HG02571 (cell line): Measurements from ENCODE around the gene SMYD2.
"Not testable (repeated sequence)": the region's sequence is repeated elsewhere in the genome, so short reads cannot be mapped to it uniquely, and the experiment has no call there.

Experiments used
- ATAC-seq: cut with Tn5 transposase; IDR thresholded peaks from one replicate; pipeline ENCODE4 v1.9.1; 2021; ENCODE audit warnings: mild to moderate bottlenecking, moderate library complexity; ENCODE audit not compliant: unreplicated experiment

SMYD2 gene

DNA sequence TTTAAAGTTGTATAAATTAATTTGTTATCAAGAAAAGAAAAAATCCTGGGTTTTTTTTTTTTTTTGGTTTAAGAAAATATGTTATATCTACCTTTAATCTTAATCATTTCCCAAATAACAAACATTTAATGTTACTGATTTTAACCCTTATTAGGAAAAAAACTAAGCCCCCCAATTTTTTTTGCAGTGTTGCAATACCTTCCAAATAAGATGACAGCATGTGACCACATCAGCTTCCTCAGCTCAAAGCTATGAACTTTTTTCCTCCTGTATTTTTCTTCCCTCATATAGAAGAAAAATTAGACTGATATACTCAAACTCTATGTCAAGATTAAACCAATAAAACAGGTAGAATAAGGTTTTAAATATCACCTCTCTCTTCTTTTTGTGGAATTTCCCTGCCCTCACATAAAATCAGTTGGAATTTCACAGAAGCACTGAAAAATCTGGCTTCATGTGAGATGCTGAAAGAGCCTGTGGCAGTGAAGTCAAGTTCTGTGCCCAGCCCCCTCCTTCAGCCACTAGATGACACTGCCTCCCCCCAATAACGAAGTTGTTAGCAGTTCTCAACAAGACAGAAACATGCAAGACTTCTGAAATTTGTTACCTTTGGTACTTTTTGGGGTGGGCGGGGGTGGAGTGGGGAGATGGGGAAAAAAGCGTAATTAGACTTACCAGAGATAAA is 9.6 kb upstream of the SMYD2 start:
- no peak for ATAC-seq

DNA sequence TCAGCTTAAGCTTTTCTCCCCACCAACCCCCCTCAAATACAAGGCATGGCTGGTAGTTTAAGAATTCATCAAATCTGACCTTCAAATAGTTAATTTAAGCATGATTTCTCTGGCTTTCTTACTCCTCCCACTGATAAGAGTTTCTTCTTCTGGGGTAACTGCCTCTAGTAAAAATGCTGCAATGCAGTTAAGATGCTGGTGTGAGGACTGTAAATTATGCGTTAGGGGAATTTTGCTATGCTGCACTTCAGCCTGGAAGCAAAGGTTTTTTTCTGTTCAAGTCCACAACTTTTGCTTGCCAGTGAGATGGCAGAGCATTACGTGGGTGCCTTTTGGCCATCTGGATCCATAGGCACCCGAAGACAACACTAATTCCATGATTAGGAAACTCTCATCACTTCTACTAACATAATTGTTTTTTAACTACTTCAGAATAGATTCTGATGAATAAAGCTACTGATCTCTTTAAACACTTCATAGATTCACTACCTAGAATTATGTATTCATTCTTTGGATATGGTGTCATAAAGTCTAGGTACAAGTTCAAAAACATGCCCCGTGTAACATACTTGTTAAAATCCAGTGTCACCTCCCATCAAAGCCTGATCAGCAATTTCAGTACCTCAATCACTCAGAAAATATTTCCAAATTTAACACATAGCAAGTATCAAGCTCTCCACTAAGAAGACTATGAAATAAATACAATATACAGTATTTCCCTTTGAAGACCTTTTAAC is 8.8 kb upstream of the SMYD2 start:
- no peak for ATAC-seq

DNA sequence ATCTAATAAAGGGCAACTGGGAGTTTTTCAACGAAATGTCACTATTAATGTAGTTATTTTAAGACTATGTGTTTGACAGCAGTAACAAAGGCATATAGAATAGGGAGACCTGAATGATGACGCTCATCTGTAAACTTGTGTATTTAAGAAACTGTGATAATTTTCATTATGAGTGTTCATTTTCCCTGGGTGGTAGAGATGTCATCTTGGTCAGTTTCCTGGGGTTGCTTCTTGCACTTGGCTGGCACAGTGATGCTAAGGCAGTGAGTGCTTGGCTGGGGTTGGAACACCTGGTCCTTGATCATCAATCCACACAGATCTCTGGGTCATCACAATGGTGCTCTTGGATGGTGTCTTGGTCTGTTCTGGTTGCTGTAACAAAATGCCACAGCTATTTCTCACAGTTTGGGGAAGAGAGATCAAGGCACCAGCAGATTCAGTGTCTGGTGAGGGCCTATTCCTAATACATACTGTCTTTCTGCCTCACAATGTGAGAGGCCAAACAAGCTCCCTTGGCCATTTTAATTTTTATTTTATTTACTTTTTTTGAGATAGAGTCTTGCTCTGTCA is 7.9 kb upstream of the SMYD2 start:
- no peak for ATAC-seq

DNA sequence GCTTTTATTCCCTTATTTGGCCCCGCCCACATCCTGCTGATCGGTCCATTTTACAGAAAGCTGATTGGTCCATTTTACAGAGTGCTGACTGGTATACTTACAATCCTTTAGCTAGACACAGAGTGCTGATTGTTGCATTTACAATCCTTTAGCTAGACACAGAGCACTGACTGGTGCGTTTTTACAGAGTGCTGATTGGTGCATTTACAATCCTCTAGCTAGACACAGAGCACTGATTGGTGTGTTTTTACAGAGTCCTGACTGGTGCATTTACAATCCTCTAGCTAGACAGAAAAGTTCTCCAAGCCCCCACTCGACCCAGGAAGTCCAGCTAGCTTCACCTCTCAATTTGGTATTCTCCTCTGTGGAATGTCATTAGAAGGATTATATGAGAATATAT is 5.3 kb upstream of the SMYD2 start:
- not testable (repeated sequence) for ATAC-seq

DNA sequence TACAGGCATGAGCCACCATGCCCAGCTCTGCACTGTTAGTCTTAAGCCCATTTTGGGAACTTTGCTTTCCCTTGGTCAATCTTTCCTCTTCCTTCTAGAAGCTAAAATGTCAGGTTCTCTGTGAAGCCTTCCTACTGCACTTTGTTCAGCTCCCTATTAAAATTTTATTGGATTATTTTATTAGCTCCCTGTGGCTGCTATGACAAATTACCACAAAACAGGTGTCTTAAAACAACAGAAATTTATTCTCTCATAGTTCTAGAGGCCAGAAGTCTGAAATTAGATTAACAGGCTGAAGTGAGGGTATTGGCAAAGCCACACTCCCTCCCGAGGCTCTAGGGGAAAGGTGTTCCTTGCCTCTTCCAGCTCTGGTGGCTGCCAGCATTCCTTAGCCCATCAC is 4.2 kb upstream of the SMYD2 start:
- ATAC-seq = no peak

DNA sequence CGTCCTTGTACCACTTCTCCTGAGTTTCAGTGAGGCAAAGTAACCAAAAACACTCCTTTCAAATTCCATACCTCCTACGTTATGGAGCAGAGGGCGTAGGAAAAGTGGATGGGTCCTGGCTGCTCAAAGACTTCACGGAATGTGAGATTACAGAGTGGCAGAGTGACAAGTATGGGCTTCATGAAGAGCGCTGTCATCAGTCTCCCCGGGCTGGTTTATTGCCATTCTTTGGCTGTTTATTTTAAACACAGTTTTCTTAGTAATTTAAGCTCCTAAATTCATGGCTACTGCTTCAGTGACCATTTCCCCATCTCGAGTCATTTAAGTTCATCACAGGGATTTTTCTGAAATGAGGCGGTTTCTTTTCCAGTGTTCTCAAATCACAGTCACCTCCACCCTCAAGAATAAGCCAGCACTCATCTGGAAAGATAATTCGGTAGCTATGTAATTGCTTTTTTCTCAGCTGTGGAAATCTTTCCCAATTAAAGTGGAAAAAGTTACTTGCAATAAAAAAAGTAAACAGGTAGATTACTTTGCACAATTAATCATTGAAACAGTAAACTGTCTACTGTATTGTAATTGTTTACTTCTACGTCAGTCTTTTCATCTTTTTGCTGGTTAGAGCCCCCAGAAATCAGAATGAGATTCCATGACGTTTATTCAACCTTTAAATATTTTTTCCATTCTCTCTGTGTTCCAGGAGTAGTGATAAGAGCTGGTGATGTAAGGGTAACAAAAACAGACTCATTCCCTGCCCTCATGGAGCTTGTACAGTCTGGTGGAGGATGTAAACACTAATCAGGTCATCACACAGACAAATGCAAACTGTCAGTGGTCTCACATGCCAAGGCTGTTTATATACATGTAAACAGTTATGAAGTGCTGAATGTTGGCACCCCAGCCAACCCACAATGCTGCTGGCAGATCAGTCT is 3.0 kb upstream of the SMYD2 start:
- ATAC-seq = no peak

DNA sequence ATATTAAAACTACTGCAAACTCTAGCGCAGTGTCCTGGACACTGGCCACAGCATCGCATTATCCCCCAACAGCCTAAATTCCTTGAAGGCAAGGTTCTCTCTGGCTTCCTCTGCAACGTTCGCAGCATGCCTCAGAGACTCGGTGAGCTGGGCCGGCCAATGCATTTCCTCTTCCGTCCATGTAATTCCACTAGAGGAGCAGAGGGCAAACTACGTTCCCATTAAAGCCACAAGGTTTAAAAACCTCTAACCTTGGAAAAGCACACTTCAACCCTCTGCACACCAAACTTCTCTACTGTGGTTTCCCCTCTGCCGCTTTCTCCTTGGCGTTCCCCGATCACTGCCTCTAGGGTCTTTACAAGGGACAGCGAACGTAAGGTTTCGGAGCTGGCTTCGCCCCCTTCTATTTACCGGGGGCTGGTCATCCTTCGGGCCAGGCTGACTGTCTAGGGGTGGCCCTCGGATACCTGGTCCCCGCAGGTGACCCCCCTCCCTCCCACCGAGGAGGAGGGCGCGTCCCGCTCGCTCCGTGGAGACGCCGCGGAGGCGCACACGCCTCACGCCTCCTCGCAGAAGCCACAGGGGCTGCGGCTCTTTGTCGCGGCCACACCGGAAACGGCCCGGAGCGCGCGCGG is 456 bp upstream of the SMYD2 start:
- peak; percentile 16 for ATAC-seq

DNA sequence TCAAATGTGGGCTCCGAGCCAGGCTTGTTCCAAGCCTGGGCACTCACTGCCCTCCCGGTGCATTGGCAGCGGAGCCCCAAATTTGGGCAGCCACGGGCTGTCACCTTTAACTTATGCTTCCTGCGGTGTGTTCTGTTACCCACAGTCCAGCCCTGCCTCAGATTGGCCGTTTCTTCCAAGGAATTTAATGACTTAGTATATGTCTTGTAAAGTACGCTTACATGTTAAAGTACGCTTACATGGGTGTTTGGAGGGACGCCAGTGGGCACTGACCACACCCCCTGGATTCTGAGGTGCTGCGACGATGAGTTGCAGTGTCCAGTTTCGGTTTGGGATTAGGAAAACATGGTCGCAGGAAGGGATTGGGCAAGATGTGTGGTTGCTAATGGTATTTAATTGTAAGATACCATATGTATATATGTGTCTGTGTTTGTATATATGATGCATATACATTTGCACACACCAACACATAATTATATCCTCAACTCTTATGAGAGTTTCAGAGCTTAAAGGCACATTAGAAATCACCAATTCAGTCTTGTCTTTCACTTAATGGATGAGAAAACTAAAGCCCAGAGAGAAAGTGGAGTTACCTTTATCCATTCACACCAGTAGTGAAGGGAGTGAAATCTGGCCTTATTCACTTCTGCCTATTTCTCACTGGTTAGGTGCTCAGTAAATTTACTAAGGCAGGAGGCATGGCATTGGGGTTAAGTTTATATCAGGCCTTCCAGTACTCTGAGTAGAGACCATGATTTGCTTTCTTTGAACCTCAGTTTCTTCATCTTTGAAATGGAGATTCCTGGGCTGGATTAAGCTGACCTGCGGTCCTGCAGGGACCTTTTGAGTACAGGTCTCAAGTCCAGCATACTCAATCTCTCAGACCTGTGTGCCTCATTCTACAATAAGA is 1.0 kb downstream of the SMYD2 start:
- ATAC-seq = no peak

DNA sequence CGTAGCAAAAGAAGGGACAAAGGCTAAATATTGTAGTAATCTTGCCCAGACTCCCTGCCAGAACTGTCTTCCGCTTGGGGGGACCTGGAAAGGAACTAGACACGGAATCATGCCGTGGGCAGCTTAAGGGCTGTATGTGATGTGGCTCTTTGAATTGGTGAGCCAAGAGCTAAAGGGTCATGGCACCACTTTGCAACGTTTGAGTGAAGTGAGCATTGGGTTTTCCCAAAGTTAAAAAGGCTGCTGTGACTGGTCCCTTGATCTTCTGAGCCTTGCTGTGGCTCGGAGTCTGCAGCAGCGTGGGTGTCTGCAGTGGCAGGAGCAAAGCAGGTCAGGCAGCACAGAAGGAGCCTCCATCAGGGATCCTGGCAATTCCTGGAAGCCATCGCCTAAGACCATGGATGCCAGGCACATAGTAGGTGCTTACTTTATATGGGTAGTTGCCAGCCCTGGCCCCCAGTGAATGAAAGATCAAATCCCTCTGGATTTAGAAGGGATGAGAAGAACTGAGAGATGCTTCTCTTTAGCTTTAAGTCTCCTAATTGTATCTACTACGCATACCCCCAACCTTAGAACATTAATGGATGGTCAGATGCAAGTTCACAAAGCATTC is 1.8 kb downstream of the SMYD2 start:
- ATAC-seq = no peak

DNA sequence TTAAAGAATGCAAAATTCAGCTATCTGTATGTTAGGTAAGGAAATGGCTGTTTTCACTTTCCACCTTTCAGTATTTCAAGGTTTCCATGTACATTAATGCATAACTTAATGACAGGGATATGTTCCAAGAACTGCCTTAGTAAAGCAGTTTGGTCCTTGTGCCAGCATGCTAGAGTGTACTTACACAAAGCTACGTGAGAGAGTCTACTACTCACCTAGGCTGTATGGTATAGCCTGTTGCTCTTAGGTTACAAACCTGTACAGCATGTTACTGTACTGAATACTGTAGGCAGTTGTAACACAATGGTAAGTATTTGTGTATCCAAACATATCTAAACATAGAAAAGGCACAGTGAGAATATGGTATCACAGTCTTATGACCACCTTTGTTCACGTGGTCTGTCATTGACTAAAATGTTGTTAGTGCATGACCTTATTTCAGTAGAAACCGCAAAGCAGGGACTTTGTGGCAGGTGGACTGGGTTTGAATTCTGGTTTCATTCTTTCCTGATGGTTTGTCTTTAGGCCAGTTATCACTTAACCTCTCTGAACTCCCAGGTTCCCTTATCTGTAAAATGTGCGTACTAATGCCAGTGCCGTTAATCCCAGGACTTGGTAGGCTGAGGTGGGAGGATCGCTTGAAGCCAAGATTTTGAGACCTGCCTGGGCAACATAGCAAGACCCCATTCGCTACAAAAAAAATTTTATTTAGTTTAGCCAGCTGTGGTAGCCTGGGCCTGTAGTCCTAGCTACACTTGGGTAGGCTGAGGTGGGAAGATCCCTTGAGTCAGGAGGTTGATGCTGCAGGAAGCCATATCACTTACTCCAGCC is 4.9 kb downstream of the SMYD2 start:
- no peak for ATAC-seq

DNA sequence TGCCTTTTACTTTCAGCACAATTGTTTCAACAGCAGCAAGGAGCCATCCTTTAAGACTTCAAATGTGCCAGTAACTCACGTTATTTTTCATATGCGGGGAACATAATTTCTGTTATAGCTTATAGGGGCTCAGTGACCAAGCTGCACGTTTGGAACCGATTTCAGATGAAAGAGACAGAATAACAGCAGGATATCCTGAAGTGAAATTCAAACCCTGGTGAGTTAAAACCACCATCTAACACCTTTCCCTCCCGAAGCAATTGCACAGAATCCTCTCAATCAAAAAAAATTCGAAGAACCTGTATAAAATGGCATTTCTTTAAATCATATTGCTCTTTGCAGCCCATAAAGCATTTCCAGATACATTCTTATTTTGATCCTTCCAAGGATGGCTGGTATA is 6.9 kb downstream of the SMYD2 start:
- ATAC-seq = no peak

DNA sequence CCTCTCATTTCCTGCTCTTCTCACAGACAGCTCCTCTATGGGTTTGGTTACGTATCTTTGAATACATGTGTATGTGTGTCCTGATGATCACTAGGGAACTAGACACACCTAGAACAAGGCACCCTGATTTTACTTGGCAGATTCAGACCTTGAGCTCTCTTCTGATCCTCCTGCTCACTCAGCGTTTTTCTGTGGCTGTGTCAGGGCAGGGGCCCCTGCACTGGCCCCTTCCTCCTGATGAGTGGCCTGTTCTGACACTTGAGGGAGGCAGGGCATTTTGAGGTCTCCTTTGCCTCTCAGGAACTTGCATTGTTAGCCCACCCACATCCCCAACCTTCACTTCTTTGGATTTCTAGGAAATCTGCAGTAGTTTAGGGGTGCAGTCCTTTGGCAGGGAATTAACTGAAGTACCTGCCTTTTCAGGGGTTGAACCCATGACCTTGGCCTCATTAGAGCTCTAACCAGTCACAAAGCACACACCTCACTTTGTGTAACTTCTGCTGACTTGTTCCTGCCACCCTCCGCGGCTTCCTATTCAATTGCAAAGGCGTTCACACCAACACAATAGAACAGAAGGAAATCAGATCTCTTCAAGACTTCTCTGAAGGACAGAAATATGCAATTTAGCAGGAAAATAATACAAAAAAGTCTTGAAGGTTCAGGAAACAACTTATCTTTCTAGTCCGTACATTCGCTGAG is 8.8 kb downstream of the SMYD2 start:
- ATAC-seq = no peak

DNA sequence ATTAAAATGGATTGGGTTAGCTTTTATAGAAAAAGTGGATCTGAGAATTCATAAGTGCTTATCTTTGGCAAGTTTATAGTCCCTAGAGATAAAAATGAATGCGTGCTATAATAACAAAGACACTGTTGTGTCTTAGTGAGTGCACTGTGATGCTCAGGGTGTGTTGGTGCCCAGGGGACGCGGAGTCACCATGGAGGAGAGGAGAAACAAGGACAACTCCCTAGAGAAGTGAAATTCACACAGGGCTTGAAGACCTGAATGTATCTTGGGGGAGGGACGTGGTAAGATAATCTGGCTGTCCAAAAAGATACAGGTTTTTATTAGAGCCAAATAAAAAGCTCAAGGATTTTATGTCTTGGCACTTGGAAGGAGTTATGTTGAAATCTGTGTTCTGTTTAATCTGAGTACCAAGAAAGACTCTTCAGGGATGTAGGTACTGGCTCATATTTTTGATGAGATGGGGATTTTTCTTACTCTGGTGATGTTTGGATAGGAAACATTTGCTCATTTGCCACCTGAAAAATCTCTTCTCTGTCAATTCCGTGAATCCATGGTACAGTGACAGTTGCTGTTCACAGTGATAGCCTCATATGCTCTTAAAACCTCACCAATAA is 9.6 kb downstream of the SMYD2 start:
- ATAC-seq = no peak

DNA sequence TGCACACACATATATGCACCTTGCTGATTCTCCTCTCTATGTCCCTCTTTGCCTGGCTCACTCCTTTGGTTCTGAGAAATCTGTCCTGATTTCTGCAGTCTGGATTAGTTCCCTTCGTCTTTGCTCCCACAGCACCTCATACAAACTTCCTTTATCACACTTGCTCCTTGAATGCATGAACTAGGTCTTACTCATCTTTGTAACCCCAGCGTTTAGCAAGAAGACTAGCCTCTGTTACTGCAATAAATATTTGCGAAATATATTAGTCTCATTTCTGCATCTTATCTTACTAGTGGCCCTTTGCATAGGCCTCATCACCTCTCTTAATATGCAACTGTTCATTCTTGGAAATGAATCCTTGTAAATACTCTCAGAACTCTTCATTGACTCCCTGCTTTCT is 11.4 kb downstream of the SMYD2 start:
- no peak for ATAC-seq

DNA sequence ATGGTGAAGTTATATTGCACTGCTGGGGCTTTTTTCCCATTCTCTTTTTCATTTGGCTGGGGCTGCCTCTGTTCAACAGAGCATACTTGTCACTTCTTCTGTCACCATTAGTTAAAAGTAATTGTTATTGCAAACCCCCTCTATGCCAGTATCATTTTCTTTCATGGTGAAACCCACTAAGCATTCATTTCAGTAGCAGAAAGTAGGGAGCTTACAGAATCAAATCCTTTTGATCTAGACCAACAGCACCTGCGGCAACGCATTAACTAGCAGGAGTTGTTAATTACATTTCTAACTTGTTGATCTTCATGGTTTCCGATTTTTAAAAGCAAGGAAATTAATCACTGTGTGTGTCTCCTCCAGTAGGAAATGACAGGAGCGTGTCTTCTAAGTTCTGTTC is 15.0 kb downstream of the SMYD2 start:
- no peak for ATAC-seq

DNA sequence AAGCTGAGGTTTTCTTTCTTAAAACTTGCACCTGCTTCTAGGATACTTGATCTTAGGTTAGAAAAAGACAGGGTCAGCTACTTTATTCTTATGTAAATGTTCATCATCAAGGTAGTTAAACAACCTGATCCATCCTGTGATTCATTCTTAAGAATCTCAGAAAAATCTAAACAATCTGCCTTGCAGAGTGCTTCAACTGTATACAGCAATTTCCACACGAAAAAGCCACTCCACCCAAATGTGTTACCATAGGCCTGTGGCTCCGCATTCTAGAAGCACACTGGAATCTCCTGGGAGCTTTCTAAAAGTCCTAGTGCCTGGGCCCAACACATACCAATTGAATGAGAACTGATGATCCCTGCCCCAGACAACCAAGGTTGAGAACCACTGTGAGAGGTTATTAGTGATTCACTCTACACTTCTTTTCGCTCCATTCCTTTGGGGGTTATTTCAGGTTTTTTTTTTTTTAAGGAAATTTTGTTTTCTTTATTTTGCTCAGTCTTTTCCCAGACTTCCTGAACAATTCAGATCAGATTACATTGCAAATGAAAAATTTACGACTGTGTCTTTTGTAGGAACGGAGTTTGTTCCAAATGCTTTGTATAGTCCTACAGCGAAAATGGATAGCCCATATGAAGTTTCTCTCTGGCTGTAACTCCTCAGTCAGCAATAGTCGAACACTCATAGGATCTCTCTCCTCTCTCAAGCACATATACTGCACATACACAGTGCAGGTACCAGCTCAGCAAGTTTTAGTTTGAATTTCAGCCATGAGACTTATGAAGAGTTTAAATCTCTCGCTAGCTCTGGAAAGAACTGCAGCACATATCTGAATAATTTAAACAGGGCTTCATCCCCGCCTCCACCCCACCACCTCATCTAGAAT is 16.1 kb downstream of the SMYD2 start:
- ATAC-seq = no peak
